Left ventricle myocardium inferior (tissue), 1 donor: ENCODE data around the gene BRWD1. TPM values are rescaled to one million over a fixed set of nuclear protein-coding genes. Genes with fewer than 3 reads are reported as not detected.

Experiments
- DNase-seq: peaks from one replicate; pipeline ENCODE4 v3.0.0-alpha.2; 2020
- H3K27ac ChIP-seq: fragments of 200-600 bp; replicated peaks from 2 replicates; pipeline ENCODE4 v1.8.0; 2021
- H3K27me3 ChIP-seq: fragments of 200-600 bp; 2 replicates; pipeline ENCODE4 v1.8.0; 2021; ENCODE audit warnings: low read depth
- H3K36me3 ChIP-seq: fragments of 200-600 bp; 2 replicates; pipeline ENCODE4 v1.8.0; 2021
- H3K4me1 ChIP-seq: fragments of 200-600 bp; 2 replicates; pipeline ENCODE4 v1.8.0; 2021
- H3K4me3 ChIP-seq: fragments of 200-600 bp; 2 replicates; pipeline ENCODE4 v1.8.0; 2021; ENCODE audit warnings: mild to moderate bottlenecking, moderate library complexity
- H3K9me3 ChIP-seq: fragments of 200-600 bp; replicated peaks from 2 replicates; pipeline ENCODE4 v1.8.0; 2021
- intact Hi-C: fragments of 100-400 bp; cut with micrococcal nuclease; formaldehyde crosslinking; loops from one replicate; pipeline ENCODE4 v1.11.0; 2022
- total RNA-seq: library from RNA; stranded (reverse); fragmentation: NEBNext Ultra II Directional; extraction: Animal tissue kit (Norgen Biotek cat#: 25700); gene quantifications from one replicate; pipeline ENCODE4 v1.2.1, GENCODE V29; 2021
- TF ChIP-seq, protein P1 (sequence below): fragments of 200-600 bp; IDR thresholded peaks from 2 replicates; pipeline ENCODE4 v1.8.0; 2021; ENCODE audit warnings: antibody characterized with exemption, mild to moderate bottlenecking, borderline replicate concordance
- donor health status: DM: no; HTN: yes; CAD: no; lungs with severe emphysema.

BRWD1 gene
- total RNA-seq, 1 donor from 2014 or later, result 34.9 TPM

DNA sequence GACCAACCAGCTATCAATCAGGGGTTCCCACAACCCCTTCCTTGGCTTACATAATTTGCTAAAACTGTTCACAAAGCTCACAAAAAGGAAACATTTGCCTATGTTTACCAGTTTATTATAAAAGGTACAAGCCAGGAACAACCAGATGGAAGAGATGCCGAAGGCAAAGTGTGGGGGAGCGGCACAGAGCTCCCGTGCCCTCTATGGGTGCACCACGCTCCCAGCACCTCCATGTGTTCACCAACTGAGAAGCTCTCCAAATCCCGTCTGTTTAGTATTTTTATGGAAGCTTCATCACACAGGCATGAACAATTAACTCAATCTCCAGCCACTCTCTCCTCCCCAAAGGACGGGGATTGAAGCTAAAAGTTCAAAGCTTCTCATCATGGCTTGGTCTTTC is 163.1 kb downstream of the BRWD1 start:
- DNase-seq, result no peak
- no peaks in the 10 kb centered on the region for H3K36me3 ChIP-seq
- intact Hi-C loops, result no loop called here
- H3K27ac ChIP-seq, result no peak overlapping the region
- TF ChIP-seq, protein P1, sequence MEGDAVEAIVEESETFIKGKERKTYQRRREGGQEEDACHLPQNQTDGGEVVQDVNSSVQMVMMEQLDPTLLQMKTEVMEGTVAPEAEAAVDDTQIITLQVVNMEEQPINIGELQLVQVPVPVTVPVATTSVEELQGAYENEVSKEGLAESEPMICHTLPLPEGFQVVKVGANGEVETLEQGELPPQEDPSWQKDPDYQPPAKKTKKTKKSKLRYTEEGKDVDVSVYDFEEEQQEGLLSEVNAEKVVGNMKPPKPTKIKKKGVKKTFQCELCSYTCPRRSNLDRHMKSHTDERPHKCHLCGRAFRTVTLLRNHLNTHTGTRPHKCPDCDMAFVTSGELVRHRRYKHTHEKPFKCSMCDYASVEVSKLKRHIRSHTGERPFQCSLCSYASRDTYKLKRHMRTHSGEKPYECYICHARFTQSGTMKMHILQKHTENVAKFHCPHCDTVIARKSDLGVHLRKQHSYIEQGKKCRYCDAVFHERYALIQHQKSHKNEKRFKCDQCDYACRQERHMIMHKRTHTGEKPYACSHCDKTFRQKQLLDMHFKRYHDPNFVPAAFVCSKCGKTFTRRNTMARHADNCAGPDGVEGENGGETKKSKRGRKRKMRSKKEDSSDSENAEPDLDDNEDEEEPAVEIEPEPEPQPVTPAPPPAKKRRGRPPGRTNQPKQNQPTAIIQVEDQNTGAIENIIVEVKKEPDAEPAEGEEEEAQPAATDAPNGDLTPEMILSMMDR, result no peak
- no peak overlapping the region for H3K4me3 ChIP-seq
- H3K4me1 ChIP-seq, result no peaks in the 10 kb centered on the region
- no peaks in the 10 kb centered on the region for H3K27me3 ChIP-seq
- peaks cover 4% of the 10 kb centered on the region for H3K9me3 ChIP-seq

DNA sequence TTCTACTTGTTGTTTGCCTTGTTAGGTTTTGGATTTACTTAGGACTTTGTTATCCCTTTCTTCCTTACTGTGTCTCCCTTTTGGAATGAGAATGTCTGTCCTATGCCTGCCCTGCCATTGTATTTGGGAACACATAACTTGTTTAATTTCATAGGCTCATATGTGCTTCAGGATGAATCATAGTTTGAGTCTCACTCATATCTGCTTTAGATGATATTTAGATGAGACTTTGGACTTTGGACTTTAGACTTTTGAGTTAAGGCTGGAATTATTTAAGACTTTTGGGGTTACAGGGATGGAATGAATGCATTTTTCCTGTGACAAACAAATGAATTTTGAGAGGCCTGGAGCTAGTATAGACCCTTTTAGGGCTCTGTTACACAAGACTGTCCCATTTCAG is 163.6 kb downstream of the BRWD1 start:
- DNase-seq, result no peak
- TF ChIP-seq, protein P1, result no peak
- Histone ChIP-seq H3K27me3 (no peaks in the 10 kb centered on the region), H3K27ac (no peak overlapping the region), H3K4me1 (no peaks in the 10 kb centered on the region), H3K9me3 (peaks cover 4% of the 10 kb centered on the region), H3K4me3 (no peak overlapping the region), H3K36me3 (no peaks in the 10 kb centered on the region)
- intact Hi-C loops, result loop anchor here (10.0 kb wide), 1 partner anchor 645 kb away; no protein-coding TSS in a partner anchor

DNA sequence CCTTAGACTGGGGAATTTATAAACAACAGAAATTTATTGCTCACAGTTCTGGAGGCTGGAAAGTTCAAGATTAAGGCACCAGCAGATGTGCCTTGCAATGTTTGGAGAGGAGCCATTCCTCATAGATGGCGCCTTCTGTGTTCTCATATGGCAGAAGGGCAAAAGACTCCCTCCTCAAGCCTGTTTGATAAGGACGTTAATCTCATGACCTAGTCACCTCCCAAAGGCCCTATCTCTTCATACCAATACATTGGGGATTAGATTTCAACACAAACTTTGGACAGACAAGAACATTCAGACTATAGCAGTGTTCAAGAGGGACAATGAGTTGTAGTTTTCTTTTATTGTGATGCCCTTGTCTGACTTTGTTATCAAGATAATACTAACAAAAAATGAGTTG is 164.5 kb downstream of the BRWD1 start:
- intact Hi-C loops, result loop anchor here (10.0 kb wide), 1 partner anchor 644 kb away; no protein-coding TSS in a partner anchor
- TF ChIP-seq, protein P1, result no peak
- no peak for DNase-seq

DNA sequence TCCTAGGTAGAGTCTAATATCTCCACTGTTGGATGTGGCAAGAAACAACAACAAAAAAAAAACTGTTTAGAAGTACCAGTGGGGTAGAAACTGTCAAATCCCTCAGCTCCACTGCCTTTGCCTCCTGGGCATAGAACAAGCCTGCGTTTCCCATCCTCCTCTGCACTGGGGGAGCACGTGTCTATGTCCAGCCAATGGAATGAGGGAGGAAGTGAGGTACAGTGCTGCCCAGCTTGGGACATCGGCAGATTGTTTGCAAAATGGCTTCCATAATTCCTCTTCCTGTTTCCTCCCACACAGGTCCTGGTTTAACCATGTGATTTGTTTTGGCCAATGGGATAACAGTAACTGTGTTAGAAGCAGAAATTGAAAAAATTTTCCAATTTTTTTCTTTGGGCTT is 169.2 kb downstream of the BRWD1 start:
- H3K36me3 ChIP-seq, result no peaks in the 10 kb centered on the region
- H3K4me3 ChIP-seq, result no peak overlapping the region
- DNase-seq, result no peak
- H3K4me1 ChIP-seq, result no peaks in the 10 kb centered on the region
- H3K9me3 ChIP-seq, result peaks cover 9% of the 10 kb centered on the region
- no peak overlapping the region for H3K27ac ChIP-seq
- no peaks in the 10 kb centered on the region for H3K27me3 ChIP-seq
- TF ChIP-seq, protein P1, result no peak
- intact Hi-C loops, result loop anchor here (10.0 kb wide), 1 partner anchor 639 kb away; no protein-coding TSS in a partner anchor

More for the DNA sequence above, 164.5 kb downstream of the BRWD1 start:
- Histone ChIP-seq H3K4me3 (no peak overlapping the region), H3K4me1 (no peaks in the 10 kb centered on the region), H3K27me3 (no peaks in the 10 kb centered on the region), H3K36me3 (no peaks in the 10 kb centered on the region), H3K9me3 (peaks cover 9% of the 10 kb centered on the region), H3K27ac (no peak overlapping the region)

DNA sequence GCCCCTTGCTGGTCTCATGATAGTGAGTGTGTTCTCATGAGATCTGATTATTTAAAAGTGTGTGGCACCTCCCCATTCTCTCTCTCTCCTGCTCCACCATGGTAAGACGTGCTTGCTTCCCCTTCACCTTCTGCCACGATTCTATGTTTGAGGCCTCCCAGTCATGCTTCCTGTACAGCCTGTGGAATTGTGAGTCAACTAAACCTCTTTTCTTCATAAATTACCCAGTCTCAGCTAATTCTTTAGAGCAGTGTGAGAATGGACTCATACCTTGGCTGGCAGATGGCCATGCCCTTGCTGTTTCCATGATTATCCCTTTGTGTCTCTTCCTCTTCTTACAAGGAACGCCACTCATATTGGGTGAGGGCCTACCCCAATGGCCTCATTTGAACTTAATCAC is 170.5 kb downstream of the BRWD1 start:
- H3K9me3 ChIP-seq, result peaks cover 9% of the 10 kb centered on the region
- H3K4me3 ChIP-seq, result no peak overlapping the region
- no peak for DNase-seq
- intact Hi-C loops, result loop anchor here (10.0 kb wide), 1 partner anchor 638 kb away; no protein-coding TSS in a partner anchor
- no peaks in the 10 kb centered on the region for H3K27me3 ChIP-seq
- no peaks in the 10 kb centered on the region for H3K4me1 ChIP-seq
- no peak overlapping the region for H3K27ac ChIP-seq
- TF ChIP-seq, protein P1, result no peak
- no peaks in the 10 kb centered on the region for H3K36me3 ChIP-seq
